OCI-LY7 (cell line): ENCODE data around the gene PEX11A. TPM values are rescaled to one million over a fixed set of nuclear protein-coding genes. Genes with fewer than 3 reads are reported as not detected.

Experiments used
- BruUV-seq: library from RNA; stranded (reverse); fragments of 400-500 nt; replicated peaks from 2 replicates; lab custom pipeline; 2021; lab: Mats Ljungman, UMichigan
- CTCF ChIA-PET: fragments of 300-600 bp; sonication (Branson Sonifier 250); formaldehyde crosslinking; loops from one replicate; lab custom pipeline; 2022; ENCODE audit warnings: antibody characterized with exemption; ENCODE audit not compliant: unreplicated experiment; lab: Charles Lee
- POLR2A ChIA-PET: fragments of 300-600 bp; sonication (Branson Sonifier 250); formaldehyde crosslinking; loops from one replicate; lab custom pipeline; 2022; ENCODE audit warnings: antibody characterized with exemption; lab: Charles Lee
- DNase-seq: peaks from one replicate; pipeline ENCODE4 v3.0.0-alpha.2; 2015; ENCODE audit warnings: low spot score
- H2AFZ ChIP-seq: fragments of 200-600 bp; sonication (generic), shearing (Covaris generic); 2 replicates; pipeline ENCODE4 v1.6.1; 2014; ENCODE audit warnings: mild to moderate bottlenecking, antibody characterized with exemption, low read length, moderate library complexity
- H3K27ac ChIP-seq: fragments of 200-600 bp; sonication (generic); 2 replicates; pipeline ENCODE4 v1.5.1; 2014; ENCODE audit warnings: mixed run types, low read depth, mild to moderate bottlenecking, moderate library complexity, low read length, inconsistent platforms; ENCODE audit not compliant: poor library complexity, severe bottlenecking
- H3K36me3 ChIP-seq: fragments of 200-600 bp; sonication (generic); 2 replicates; pipeline ENCODE4 v1.6.1; 2014; ENCODE audit warnings: mild to moderate bottlenecking, antibody characterized with exemption, low read length, moderate library complexity, mixed read lengths; ENCODE audit not compliant: insufficient read depth
- H3K4me1 ChIP-seq: fragments of 200-600 bp; sonication (generic); 2 replicates; pipeline ENCODE4 v1.5.1; 2014; ENCODE audit warnings: mild to moderate bottlenecking, low read length; ENCODE audit not compliant: insufficient read depth, poor library complexity, severe bottlenecking
- H3K4me2 ChIP-seq: fragments of 200-600 bp; sonication (generic); 2 replicates; pipeline ENCODE4 v1.6.1; 2014; ENCODE audit warnings: mild to moderate bottlenecking, low read length
- H3K4me3 ChIP-seq: fragments of 200-600 bp; sonication (generic); 2 replicates; pipeline ENCODE4 v1.5.1; 2014; ENCODE audit warnings: mild to moderate bottlenecking, low read depth, low read length; ENCODE audit not compliant: poor library complexity, severe bottlenecking
- H3K79me2 ChIP-seq: fragments of 200-600 bp; sonication (generic); 2 replicates; pipeline ENCODE4 v1.6.1; 2016; ENCODE audit warnings: low read depth, mild to moderate bottlenecking, low read length, moderate library complexity, mixed read lengths; ENCODE audit not compliant: insufficient read depth
- H3K9me2 ChIP-seq: fragments of 200-600 bp; sonication (generic); 2 replicates; pipeline ENCODE4 v1.6.1; 2016; ENCODE audit warnings: mild to moderate bottlenecking, low read length, mixed read lengths; ENCODE audit not compliant: insufficient read depth
- H3K9me3 ChIP-seq: fragments of 200-600 bp; sonication (generic); 2 replicates; pipeline ENCODE4 v1.6.1; 2014; ENCODE audit warnings: mild to moderate bottlenecking, mixed run types, low read length, mixed read lengths
- H4K20me1 ChIP-seq: fragments of 200-600 bp; sonication (generic); 2 replicates; pipeline ENCODE4 v1.6.1; 2014; ENCODE audit warnings: mild to moderate bottlenecking, antibody characterized with exemption, low read length, moderate library complexity, mixed read lengths; ENCODE audit not compliant: insufficient read depth
- CTCF ChIP-seq: fragments of 200-600 bp; sonication (generic); conservative IDR thresholded peaks from 2 replicates; pipeline ENCODE4 v1.5.1; 2014; ENCODE audit warnings: mild to moderate bottlenecking, antibody characterized with exemption, low read length, moderate library complexity, mixed read lengths
- EZH2phosphoT487 ChIP-seq: fragments of 200-600 bp; sonication (generic); IDR thresholded peaks from 2 replicates; pipeline ENCODE4 v1.6.1; 2018; ENCODE audit warnings: low read depth, borderline replicate concordance, mild to moderate bottlenecking, mixed run types, antibody characterized with exemption, low read length, moderate library complexity, mixed read lengths
- intact Hi-C: fragments of 100-400 bp; cut with micrococcal nuclease; formaldehyde crosslinking; loops from one replicate; pipeline ENCODE4 v1.10.0; 2022; ENCODE audit not compliant: unreplicated experiment
- total RNA-seq, 2 experiments: library from RNA; depleted of rRNA in 1 of 2; stranded (reverse); fragments of >200 nt in 1 of 2; shearing (Covaris generic) in 1 of 2; gene quantifications; 2 replicates each; pipeline ENCODE4 v1.2.3, GENCODE V29; 2014 to 2022

PEX11A gene
- total RNA-seq, 2 experiments from 2014 or later, result 2.0 to 2.8 TPM

DNA sequence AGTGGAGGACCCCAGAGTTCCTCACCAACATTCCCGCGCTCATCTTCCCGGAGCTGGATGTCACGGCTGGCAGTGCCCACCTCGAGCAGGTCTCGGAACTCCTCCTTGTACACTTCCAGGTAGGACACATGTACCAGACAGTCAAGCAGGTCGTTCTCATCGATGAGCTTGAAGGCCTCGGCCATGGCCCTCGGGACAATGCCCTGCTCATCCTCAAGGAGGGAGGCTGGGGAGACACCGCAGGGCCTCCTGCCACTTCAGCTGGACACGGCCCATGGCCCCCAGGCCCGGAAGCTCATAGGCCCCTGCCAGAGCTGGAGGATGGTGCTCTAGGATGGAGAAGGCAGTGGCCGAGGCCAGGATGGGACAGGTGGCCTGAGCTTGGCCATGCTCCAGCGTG lies 40.8 kb downstream of the PEX11A start:
- ChIA-PET POLR2A (no interaction called here), CTCF (no interaction called here)
- H3K79me2 ChIP-seq, result no peaks in the 10 kb centered on the region
- no peaks in the 10 kb centered on the region for H4K20me1 ChIP-seq
- TF ChIP-seq EZH2phosphoT487 (no peak), CTCF (no peak)
- H3K9me2 ChIP-seq, result no peaks in the 10 kb centered on the region
- H3K9me3 ChIP-seq, result no peaks in the 10 kb centered on the region
- BruUV-seq, result no TSS peak
- H3K4me1 ChIP-seq, result no peaks in the 10 kb centered on the region
- intact Hi-C loops, result no loop called here
- no peaks in the 10 kb centered on the region for H3K36me3 ChIP-seq
- H3K4me2 ChIP-seq, result no peak overlapping the region
- no peak overlapping the region for H3K27ac ChIP-seq
- no peak for DNase-seq
- H3K4me3 ChIP-seq, result no peak overlapping the region
- no peak overlapping the region for H2AFZ ChIP-seq

GRCh38 chr15:89649013-89649625 lies 41.4 kb downstream of the PEX11A start:
- TF ChIP-seq CTCF, result no peak
- no peak for TF ChIP-seq EZH2phosphoT487
- CTCF ChIA-PET, result no interaction called here

More at GRCh38 chr15:89649013-89649625, 41.4 kb downstream of the PEX11A start:
- intact Hi-C loops, result no loop called here
- H3K36me3 ChIP-seq, result no peaks in the 10 kb centered on the region
- H3K4me2 ChIP-seq, result no peak overlapping the region
- no peak overlapping the region for H2AFZ ChIP-seq
- no peak overlapping the region for H3K4me3 ChIP-seq
- no peaks in the 10 kb centered on the region for H3K79me2 ChIP-seq
- no peaks in the 10 kb centered on the region for H4K20me1 ChIP-seq
- DNase-seq, result no peak
- no peaks in the 10 kb centered on the region for H3K9me2 ChIP-seq
- H3K9me3 ChIP-seq, result no peaks in the 10 kb centered on the region
- POLR2A ChIA-PET, result no interaction called here
- BruUV-seq, result no TSS peak
- no peak overlapping the region for H3K27ac ChIP-seq
- no peaks in the 10 kb centered on the region for H3K4me1 ChIP-seq
